Measurements from ENCODE around the gene HAGH.
A peak's percentile ranks its signal among the peaks of the same experiment; 100 is the strongest.

HAGH gene

DNA sequence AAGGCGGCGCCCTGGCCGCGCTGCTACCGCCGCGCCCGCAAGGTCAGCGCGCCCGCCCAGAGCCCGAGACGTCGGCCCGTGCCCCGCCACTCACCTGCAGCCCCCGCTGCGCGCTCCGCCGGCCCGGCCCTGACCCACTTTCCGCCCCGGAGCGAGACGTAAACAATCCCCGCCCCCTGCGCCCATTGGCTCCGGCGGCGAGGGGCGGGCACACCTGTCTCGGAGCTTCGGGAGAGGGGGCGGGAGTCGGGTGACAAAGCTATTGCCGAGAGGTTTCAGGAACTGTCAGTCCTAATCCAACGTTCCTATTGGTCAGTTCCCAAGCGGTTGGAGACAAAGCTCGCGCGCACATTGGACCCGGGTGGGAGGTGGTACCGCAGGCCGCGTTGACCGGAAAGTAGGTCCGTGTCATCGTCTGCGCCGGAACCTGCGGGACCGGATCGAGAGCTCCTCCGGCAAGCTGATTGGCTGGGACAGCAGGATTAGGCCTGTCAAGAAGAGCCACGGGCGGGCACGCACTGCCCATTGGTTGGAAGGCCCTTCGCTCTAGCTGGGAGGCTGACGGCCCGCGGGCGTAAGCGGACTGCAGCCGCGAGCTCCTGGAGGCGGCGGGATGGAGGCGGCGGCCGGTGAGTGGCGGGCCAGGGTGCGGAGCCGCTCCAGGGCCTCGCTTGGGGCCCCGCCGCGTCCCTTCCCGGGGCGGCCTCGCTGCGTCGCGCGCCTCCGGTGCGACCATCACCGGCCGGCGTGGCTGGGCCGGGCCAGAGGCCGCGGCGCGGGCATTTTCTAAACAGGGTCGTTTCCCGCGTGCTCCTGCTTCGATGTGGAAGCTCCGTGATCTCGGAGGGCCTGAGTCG lies 44.0 kb downstream of the HAGH start, which contains the start of the genes NUBP2 and SPSB3:
Gene NUBP2, plus strand, starts transcription at position 553 of the 857 bp plus-strand sequence. Its CDS starts 61 bp downstream, at position 614.
Gene SPSB3, minus strand, starts transcription at position 164 of the 857 bp plus-strand sequence. CDS start 1,088 bp downstream, outside the sequence.
- Mint-ChIP-seq H3K27me3 (no peaks in the 10 kb centered on the region), H3K4me3 (peak within 1 kb of the TSS; percentile 88 to 89), H3K27ac (peak within 1 kb of the TSS; percentile 88 to 94), H3K4me1 (ENCODE audit: low read depth in 2 of 2) (peaks cover 19 to 21% of the 10 kb centered on the region in 2 donors), H3K36me3 (ENCODE audit: insufficient read depth) (peaks cover 42% of the 10 kb centered on the region), H3K9me3 (no peaks in the 10 kb centered on the region)
- peak; percentile 92 to 95 (median 95) for DNase-seq
- peak; percentile 84 for ATAC-seq (replicated peaks)

DNA sequence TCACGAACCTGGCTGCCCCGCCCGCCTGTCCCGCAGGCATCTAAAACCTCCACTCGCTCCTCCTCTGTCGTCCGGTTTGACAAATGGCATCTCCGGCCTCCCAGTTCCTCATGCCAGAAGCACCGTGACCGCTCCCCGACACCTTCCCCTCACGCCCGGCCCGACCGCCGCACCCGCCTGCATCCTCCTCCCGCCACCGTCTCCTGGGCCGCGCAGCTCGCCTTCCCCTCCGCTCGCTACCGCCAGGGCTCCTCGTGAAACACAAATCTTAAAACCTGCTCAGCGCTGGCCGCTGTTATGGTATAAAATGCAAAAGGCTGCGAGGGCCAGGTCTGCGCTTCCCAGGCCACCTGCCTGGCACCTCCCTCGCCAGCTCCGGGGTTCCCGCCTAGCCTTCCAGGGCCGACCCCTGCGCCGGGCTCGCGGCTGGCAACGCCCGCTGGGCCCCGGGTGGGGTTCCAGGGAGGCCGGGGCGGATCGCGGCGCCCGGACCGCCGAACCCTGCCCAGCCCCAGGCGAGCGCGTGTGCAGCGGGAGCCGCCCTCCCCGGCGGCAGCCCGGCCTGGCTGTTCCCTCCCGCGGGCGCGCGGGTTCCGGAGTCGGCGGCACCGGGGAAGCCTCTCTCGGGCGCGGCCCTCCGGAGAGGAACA lies 44.7 kb downstream of the HAGH start:
- ATAC-seq (replicated peaks) = peak; percentile 16
- peak; percentile 28 to 40 (median 34) for DNase-seq
- Mint-ChIP-seq H3K27me3 (no peaks in the 10 kb centered on the region), H3K27ac (peak overlapping the region; percentile 88 to 94), H3K4me1 (ENCODE audit: low read depth in 2 of 2) (peaks cover 19 to 21% of the 10 kb centered on the region in 2 donors), H3K4me3 (peak overlapping the region; percentile 88 to 89), H3K36me3 (ENCODE audit: insufficient read depth) (peaks cover 40% of the 10 kb centered on the region), H3K9me3 (no peaks in the 10 kb centered on the region)

DNA sequence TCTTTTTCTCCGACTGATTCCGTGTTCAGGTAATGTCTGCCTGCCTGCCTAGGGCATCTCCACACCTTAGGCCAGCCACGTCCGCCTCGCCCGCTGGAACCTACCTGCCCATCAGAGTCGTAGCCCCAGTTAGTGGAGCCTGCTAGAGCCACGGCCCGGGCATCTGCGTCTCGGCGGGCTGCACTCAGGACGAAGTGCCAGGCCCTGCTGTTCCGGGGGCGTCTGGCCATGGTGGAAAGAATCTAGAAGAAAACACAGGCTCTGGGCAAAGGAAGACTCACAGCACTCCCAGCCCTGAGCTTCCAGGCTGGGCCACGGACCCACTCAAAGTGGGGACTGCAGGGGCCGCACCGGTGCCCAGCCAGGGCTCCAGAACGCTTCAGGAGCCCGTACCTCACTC lies 45.4 kb downstream of the HAGH start:
- ATAC-seq (replicated peaks) (no peak), DNase-seq (no peak)
- Mint-ChIP-seq H3K4me3 (peak overlapping the region; percentile 88 to 89), H3K27ac (peak overlapping the region; percentile 88 to 94), H3K9me3 (no peaks in the 10 kb centered on the region), H3K27me3 (no peaks in the 10 kb centered on the region), H3K4me1 (ENCODE audit: low read depth in 2 of 2) (peaks cover 19 to 21% of the 10 kb centered on the region in 2 donors), H3K36me3 (ENCODE audit: insufficient read depth) (peaks cover 44% of the 10 kb centered on the region)

DNA sequence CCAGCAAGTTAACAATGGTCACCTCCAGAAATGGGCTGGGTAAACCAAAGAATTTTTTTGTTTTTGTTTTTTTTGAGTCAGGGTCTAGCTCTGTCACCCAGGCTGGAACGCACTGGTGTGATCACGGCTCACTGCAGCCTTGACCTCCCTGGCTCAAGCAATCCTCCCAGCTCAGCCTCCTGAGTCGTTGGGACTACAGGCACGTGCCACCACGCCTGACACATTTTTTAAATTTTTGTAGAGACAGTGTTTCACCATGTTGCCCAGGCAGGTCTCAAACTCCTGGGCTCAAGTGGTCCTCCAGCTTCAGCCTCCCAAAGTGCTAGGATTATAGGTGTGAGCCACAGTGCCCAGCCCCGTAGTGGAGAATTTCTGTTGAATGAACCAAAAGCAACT lies 46.0 kb downstream of the HAGH start:
- Mint-ChIP-seq H3K9me3 (no peaks in the 10 kb centered on the region), H3K27ac (no peak overlapping the region), H3K36me3 (ENCODE audit: insufficient read depth) (peaks cover 44% of the 10 kb centered on the region), H3K27me3 (no peaks in the 10 kb centered on the region), H3K4me3 (peak overlapping the region; percentile 88 to 89), H3K4me1 (ENCODE audit: low read depth in 2 of 2) (peaks cover 18 to 21% of the 10 kb centered on the region in 2 donors)
- DNase-seq = no peak
- no peak for ATAC-seq (replicated peaks)

DNA sequence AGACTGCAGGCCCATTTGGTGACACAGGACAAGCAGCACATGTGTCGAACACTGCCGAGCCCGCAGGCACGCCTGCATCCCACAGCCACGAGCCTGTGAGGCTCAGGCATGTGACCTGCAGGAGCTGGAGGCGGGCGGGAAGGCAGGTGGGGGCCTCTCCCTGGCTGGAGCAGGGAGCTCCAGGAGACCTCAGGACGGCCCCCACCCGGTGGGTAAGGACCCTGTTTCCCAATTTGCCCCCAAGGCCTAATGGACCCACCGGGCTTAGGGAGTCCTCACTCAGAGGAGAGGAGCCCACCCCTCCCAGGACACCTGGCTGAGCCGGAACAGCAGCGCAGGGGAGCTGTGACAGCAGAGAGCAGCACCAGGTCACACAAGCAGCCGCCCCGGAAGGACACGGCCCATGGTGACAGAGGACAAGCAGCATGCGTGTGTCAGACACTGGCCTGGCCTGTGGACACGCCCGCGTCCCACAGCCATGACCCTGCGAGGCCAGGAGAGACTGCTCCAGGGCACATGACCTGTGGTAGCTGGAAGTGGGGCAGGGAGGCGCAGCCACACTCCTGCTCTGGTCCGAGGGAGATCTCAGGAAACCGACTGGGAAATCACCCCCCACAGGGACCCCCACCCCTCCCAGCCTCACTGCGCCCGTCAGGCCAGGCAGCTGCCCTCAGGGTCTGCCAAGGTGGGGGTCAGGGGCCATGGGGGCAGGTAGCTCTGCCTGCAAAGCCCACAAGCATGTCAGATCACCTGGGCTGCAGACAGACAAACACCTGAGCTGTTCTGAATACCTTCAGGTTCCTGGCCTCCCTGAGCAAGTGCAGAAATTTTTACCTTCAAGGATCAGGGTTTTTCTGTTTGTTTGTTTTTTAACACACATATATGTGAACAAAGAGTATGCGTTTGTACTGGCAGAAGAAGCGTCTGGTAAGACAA lies 46.6 kb downstream of the HAGH start:
- no peaks in the 10 kb centered on the region for H3K9me3 Mint-ChIP-seq
- H3K36me3 Mint-ChIP-seq (ENCODE audit: insufficient read depth) = peaks cover 45% of the 10 kb centered on the region
- H3K27me3 Mint-ChIP-seq = no peaks in the 10 kb centered on the region
- ATAC-seq (replicated peaks) = no peak
- no peak for DNase-seq
- peak overlapping the region in 1 of 2 donors; percentile 10 for H3K27ac Mint-ChIP-seq
- H3K4me1 Mint-ChIP-seq (ENCODE audit: low read depth in 2 of 2) = peaks cover 11 to 17% of the 10 kb centered on the region in 2 donors
- H3K4me3 Mint-ChIP-seq = peak overlapping the region; percentile 27 to 89

DNA sequence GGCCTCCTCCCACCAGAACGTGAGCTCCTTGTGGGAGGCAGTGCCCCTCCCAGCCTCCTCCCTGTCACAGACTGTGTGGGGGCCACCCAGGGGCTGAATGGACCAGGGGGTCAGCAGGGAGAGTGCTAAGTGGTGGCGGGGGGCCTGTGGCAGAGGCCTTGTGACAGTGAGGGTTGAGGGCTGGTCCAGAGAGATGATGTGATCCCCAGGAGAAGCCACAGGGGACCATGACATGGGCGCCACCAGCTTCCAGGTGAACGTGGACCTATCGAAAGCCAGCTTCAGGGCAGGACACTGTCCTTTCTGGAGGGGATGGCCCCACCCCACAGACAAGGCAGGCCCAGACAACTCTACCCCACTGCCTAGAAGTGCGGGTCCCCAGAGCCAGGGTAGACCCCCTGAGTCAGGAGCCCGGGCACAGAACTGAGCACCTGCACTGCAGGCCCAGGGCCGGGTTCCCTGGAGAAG lies 47.4 kb downstream of the HAGH start:
- Mint-ChIP-seq H3K9me3 (no peaks in the 10 kb centered on the region), H3K27me3 (no peaks in the 10 kb centered on the region), H3K4me3 (peak overlapping the region in 1 of 2 donors; percentile 11), H3K27ac (peak overlapping the region; percentile 33 to 79), H3K4me1 (ENCODE audit: low read depth in 2 of 2) (peaks cover 11 to 17% of the 10 kb centered on the region in 2 donors), H3K36me3 (ENCODE audit: insufficient read depth) (peaks cover 46% of the 10 kb centered on the region)
- DNase-seq = no peak
- ATAC-seq (replicated peaks) = no peak

DNA sequence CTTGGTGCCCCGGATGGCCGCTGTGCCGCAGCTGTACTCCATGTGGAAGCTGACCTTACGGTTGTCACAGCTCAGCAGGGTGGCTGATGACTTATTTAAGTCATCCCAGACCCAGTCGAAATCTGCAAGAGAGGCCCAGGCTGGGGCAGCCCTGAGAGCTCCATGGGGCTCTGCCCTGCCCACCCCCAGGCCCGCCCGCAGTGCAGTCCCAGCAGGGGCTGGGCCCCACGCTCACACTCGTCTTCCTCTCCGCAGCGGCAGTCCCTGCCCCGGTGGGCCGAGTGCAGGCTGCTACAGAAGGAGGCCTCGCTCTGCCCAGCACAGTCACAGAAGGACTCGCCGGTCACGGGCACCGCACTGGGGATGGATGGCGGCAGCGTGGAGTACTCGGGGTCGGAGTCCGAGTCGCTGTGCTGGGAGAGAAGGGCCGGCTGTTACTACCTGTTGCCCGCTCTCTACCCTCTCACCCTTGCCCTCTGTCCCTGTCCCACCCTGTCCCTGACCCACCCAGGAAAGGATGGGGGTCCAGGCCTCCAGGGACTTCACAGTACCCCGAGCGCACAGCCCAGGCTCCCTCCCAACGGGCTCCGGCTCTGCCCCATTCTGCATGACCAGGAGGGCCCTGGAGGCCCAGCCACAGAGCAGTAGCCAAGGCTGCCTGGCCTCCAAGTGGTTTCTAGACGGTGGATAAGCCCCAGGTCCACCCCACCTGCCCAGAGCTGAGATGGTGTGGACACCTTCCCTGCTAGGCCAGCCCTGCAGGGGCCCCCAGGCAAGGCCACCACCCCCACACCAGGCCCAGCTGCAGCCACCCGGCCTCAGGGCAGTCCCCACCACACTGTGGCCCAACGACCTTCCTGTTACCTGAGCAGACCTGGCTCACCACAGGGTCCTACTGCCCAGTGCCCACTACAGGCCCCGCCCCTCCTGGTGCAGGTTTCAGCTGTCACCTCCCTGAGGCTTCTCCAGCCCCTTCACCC lies 48.1 kb downstream of the HAGH start:
- no peak for DNase-seq

DNA sequence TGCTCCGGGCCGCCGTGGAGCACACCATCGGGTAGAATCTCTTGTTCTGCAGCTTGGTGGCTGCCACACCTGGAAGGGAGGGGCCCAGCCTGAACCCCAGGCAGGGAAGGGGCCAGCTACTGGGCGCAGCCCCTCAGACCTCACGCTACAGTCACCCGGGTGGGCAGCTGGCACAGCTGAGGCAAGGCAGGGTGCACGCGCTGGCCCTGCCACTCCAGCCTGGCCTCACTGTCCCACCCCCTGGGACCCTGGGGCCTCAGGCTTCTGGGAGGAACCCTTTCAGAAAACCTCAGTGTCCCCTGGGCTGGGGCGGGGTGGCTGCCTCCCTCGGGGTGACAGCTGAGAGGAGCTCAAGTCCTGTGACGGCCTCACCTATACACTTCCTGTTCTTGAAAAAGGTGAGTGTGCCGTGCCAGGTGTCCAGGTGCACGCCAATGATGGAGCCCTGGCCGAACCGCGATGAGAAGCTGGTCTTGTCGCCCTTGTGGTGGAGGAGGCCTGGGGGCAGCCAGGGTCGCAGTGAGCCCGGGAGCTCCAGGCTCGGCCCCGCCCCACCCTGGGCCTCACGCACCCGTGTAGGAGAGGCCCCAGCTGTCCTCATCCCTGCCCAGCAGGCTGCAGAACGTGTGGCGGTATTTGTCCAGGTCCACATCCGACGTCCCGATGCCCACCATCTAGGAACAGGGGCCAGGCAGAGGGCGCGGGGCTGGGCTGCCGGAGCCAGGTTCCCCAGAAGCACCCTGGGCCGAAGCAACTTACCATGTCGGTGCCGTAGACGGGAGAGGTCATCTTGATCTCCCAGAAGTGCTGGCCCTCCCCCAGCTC lies 49.0 kb downstream of the HAGH start:
- Mint-ChIP-seq H3K27me3 (no peaks in the 10 kb centered on the region), H3K27ac (no peak overlapping the region), H3K4me1 (ENCODE audit: low read depth in 2 of 2) (peaks cover 9 to 13% of the 10 kb centered on the region in 2 donors), H3K36me3 (ENCODE audit: insufficient read depth) (peaks cover 48% of the 10 kb centered on the region), H3K4me3 (no peak overlapping the region), H3K9me3 (no peaks in the 10 kb centered on the region)
- ATAC-seq (replicated peaks) (no peak), DNase-seq (no peak)

More for the DNA sequence above, 48.1 kb downstream of the HAGH start:
- no peak for ATAC-seq (replicated peaks)
- peaks cover 13% of the 10 kb centered on the region in 2 donors for H3K4me1 Mint-ChIP-seq (ENCODE audit: low read depth in 2 of 2)
- H3K9me3 Mint-ChIP-seq = no peaks in the 10 kb centered on the region
- H3K27ac Mint-ChIP-seq = peak overlapping the region; percentile 33 to 79
- H3K27me3 Mint-ChIP-seq = no peaks in the 10 kb centered on the region
- peaks cover 50% of the 10 kb centered on the region for H3K36me3 Mint-ChIP-seq (ENCODE audit: insufficient read depth)
- H3K4me3 Mint-ChIP-seq = peak overlapping the region in 1 of 2 donors; percentile 11

DNA sequence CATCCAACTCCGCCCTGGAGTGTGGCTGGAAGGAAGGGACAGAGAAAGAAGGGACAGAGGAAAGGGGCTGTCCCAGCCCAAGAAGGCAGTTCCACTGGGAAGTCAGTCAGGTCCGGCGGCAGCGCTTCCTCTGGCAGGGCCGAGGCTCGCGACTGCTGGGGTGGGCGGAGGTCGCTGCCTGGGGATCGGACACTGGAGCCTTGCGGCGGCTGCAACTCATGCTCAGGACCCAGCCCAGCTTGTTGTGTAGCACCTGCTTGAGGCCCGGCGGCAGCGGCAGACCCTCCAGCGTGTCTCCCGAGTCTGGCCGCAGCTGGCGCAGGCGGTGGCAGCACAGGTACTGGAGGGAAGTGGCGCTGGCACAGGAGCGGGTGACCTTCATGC lies 49.6 kb downstream of the HAGH start:
- no peaks in the 10 kb centered on the region for H3K9me3 Mint-ChIP-seq
- peaks cover 14 to 18% of the 10 kb centered on the region in 2 donors for H3K4me1 Mint-ChIP-seq (ENCODE audit: low read depth in 2 of 2)
- H3K27me3 Mint-ChIP-seq = no peaks in the 10 kb centered on the region
- H3K27ac Mint-ChIP-seq = peak overlapping the region in 1 of 2 donors; percentile 72
- ATAC-seq (replicated peaks) (no peak), DNase-seq (no peak)
- no peak overlapping the region for H3K4me3 Mint-ChIP-seq
- H3K36me3 Mint-ChIP-seq (ENCODE audit: insufficient read depth) = peaks cover 51% of the 10 kb centered on the region

DNA sequence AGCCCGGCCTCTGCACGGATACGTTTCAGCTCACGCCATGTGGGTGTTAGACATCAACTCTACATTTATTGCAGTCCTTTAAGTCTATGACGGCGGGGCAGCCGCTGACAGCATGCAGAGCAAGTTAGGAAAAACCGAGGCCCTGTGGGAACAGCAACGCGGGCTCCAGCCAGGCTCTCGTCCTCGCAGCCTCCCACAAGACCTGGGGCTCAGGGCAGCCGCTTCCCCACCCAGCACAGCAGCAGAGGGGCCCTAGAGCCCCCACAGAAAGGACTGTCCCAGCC lies 50.0 kb downstream of the HAGH start:
- Mint-ChIP-seq H3K27ac (peak overlapping the region in 1 of 2 donors; percentile 72), H3K9me3 (no peaks in the 10 kb centered on the region), H3K27me3 (no peaks in the 10 kb centered on the region), H3K4me1 (ENCODE audit: low read depth in 2 of 2) (peaks cover 14 to 18% of the 10 kb centered on the region in 2 donors), H3K36me3 (ENCODE audit: insufficient read depth) (peaks cover 51% of the 10 kb centered on the region), H3K4me3 (no peak overlapping the region)
- ATAC-seq (replicated peaks) = no peak
- DNase-seq = no peak

DNA sequence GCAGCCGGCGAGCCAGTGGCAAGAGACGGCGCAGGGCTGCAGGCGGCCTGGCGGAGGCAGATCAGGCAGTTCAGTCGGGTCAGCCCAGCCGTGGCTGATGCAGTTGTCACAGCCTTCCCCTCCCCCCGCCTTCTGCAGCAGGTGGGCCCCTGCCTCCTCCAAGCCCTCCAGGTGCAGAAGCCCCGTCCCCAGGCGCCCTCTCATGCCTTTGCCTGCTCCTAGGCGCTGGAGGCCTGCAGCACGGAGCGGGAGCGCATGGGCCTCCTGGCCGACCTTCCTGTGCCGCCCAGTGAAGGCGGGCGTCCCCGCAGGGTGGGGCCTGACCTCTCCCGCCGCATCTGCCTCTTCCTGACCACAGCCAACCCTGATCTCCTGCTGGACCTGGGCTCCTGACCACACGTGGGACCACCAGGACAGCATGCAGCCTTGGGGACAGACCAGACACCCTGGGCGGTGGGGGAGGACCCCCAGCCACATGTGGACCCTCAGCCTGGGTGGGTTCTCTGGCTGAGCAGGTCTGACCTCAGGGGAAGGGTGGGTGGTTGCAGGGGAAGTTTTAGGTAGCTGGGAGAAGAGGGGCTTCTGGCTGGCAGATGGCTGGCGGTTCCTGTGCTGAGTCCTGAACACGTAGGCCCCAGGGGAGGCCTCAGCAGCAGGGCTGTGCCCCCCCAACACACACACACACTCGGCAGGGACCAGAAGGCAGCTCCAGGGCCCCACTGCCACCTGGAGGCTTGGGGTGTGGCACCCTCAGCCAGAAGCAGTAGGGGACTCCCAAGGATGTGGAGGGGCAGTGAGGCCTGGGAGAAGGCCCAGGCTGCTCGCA lies 50.6 kb downstream of the HAGH start:
- ATAC-seq (replicated peaks) = no peak
- H3K4me1 Mint-ChIP-seq (ENCODE audit: low read depth in 2 of 2) = peaks cover 12 to 15% of the 10 kb centered on the region in 2 donors

More for the DNA sequence above, 50.6 kb downstream of the HAGH start:
- H3K27ac Mint-ChIP-seq = peak overlapping the region; percentile 10 to 72
- no peaks in the 10 kb centered on the region for H3K27me3 Mint-ChIP-seq
- no peak for DNase-seq
- H3K9me3 Mint-ChIP-seq = no peaks in the 10 kb centered on the region
- no peak overlapping the region for H3K4me3 Mint-ChIP-seq
- peaks cover 48% of the 10 kb centered on the region for H3K36me3 Mint-ChIP-seq (ENCODE audit: insufficient read depth)

Data from effector memory CD8-positive, alpha-beta T cell (primary cell).